Activated CD4-positive, alpha-beta memory T cell treated with anti-CD3 and anti-CD28 coated beads for 36 hours (primary cell): Measurements from ENCODE around the gene SRPRA. TPM values are rescaled to one million over a fixed set of nuclear protein-coding genes. Genes with fewer than 3 reads are reported as not detected.

Experiments
- CTCF ChIA-PET: fragments of 350-600 bp; sonication (Branson Sonifier 250); formaldehyde crosslinking; loops from one replicate; lab custom pipeline; 2021; ENCODE audit warnings: antibody characterized with exemption, inconsistent platforms; lab: Charles Lee
- POLR2A ChIA-PET: fragments of 350-600 bp; sonication (Branson Sonifier 250); formaldehyde crosslinking; loops from one replicate; lab custom pipeline; 2021; ENCODE audit warnings: antibody characterized with exemption; lab: Charles Lee
- DNase-seq: peaks from one replicate; pipeline ENCODE4 v3.0.0-alpha.2; 2020
- H3K27ac Mint-ChIP-seq: one replicate; pipeline ENCODE4 v1.8.0; 2021; ENCODE audit warnings: mixed read lengths
- H3K27me3 Mint-ChIP-seq: one replicate; pipeline ENCODE4 v1.8.0; 2021; ENCODE audit warnings: mixed read lengths
- H3K36me3 Mint-ChIP-seq: one replicate; pipeline ENCODE4 v1.8.0; 2021; ENCODE audit warnings: mixed read lengths
- H3K4me1 Mint-ChIP-seq: one replicate; pipeline ENCODE4 v1.8.0; 2021; ENCODE audit warnings: low read depth, mixed read lengths
- H3K4me3 Mint-ChIP-seq: one replicate; pipeline ENCODE4 v1.8.0; 2021; ENCODE audit warnings: mild to moderate bottlenecking, mixed read lengths
- H3K9me3 Mint-ChIP-seq: one replicate; pipeline ENCODE4 v1.8.0; 2021; ENCODE audit warnings: mixed read lengths
- intact Hi-C: fragments of 100-400 bp; cut with micrococcal nuclease; formaldehyde crosslinking; loops from one replicate; pipeline ENCODE4 v1.15.1; 2023
- total RNA-seq, 2 experiments: library from RNA; stranded (reverse); gene quantifications; one replicate each; pipeline ENCODE4 v1.2.3, GENCODE V29; 2021

The SRPRA gene
- total RNA-seq, 2 experiments from 2014 or later: 142 to 149 TPM

- Mint-ChIP-seq H3K4me3 (peak within 1 kb of the TSS; percentile 97), H3K27ac (peak within 1 kb of the TSS; percentile 91), H3K4me1 (peaks cover 39% of the 10 kb centered on the region), H3K36me3 (peaks cover under 1% of the 10 kb centered on the region), H3K9me3 (no peaks in the 10 kb centered on the region), H3K27me3 (no peaks in the 10 kb centered on the region)
- intact Hi-C loops: loop anchor here (1.0 to 2.0 kb wide), 3 partner anchors 14 to 72 kb away; partner anchors contain the start of genes FAM118B, FOXRED1, RPUSD4 and ST3GAL4
- DNase-seq: peak; percentile 73
- CTCF ChIA-PET: interaction anchor here (0.9 to 1.0 kb wide), 2 partner anchors 13 kb away, joined by 3 read pairs; no protein-coding TSS in a partner anchor
- POLR2A ChIA-PET: interaction anchor here (0.6 to 3.7 kb wide), 8 partner anchors 11 to 838 kb away, joined by 3 to 41 read pairs (median 4); partner anchors contain the start of genes DCPS, FOXRED1, SRPRA and ST3GAL4
Measured at GRCh38 chr11:126282736-126283591, 14.3 kb upstream of the SRPRA start, which contains the start of gene TIRAP. TSS of gene TIRAP (plus strand) at chr11:126283093. CDS start at chr11:126290895, 7,802 bp downstream.

- Mint-ChIP-seq H3K27me3 (no peaks in the 10 kb centered on the region), H3K4me1 (peaks cover 39% of the 10 kb centered on the region), H3K36me3 (peaks cover 7% of the 10 kb centered on the region), H3K4me3 (peak overlapping the region; percentile 82), H3K27ac (peak overlapping the region; percentile 81), H3K9me3 (no peaks in the 10 kb centered on the region)
- intact Hi-C loops: loop anchor here (2.0 kb wide), 1 partner anchor 72 kb away; the partner anchor contains the start of gene ST3GAL4
- peak; percentile 55 for DNase-seq
- CTCF ChIA-PET: interaction anchor here (1.0 kb wide), 1 partner anchor 13 kb away, joined by 3 read pairs; no protein-coding TSS in a partner anchor
- POLR2A ChIA-PET: interaction anchor here (0.6 to 3.7 kb wide), 4 partner anchors 11 to 837 kb away, joined by 3 to 41 read pairs (median 4); partner anchors contain the start of genes FOXRED1, SRPRA and ST3GAL4
Measured at GRCh38 chr11:126282361-126282735, 13.7 kb upstream of the SRPRA start.

GRCh38 chr11:126281666-126282175 lies 13.0 kb upstream of the SRPRA start:
- intact Hi-C loops: loop anchor here (2.0 kb wide), 1 partner anchor 73 kb away; the partner anchor contains the start of gene ST3GAL4
- POLR2A ChIA-PET: interaction anchor here (0.8 to 3.7 kb wide), 3 partner anchors 12 to 74 kb away, joined by 4 to 41 read pairs (median 4); partner anchors contain the start of genes FOXRED1, SRPRA and ST3GAL4
- no peaks in the 10 kb centered on the region for H3K9me3 Mint-ChIP-seq
- H3K4me1 Mint-ChIP-seq: peaks cover 37% of the 10 kb centered on the region
- H3K36me3 Mint-ChIP-seq: peaks cover 8% of the 10 kb centered on the region
- DNase-seq: no peak
- H3K4me3 Mint-ChIP-seq: peak overlapping the region; percentile 82
- peak overlapping the region; percentile 81 for H3K27ac Mint-ChIP-seq
- CTCF ChIA-PET: interaction anchor here (1.0 kb wide), 1 partner anchor 12 kb away, joined by 3 read pairs; no protein-coding TSS in a partner anchor
- H3K27me3 Mint-ChIP-seq: no peaks in the 10 kb centered on the region

- no peaks in the 10 kb centered on the region for H3K9me3 Mint-ChIP-seq
- CTCF ChIA-PET: no interaction called here
- POLR2A ChIA-PET: interaction anchor here (3.7 kb wide), 1 partner anchor 11 kb away, joined by 41 read pairs; the partner anchor contains the start of genes FOXRED1 and SRPRA
- no peak overlapping the region for H3K27ac Mint-ChIP-seq
- peak overlapping the region; percentile 82 for H3K4me3 Mint-ChIP-seq
- peaks cover 37% of the 10 kb centered on the region for H3K4me1 Mint-ChIP-seq
- DNase-seq: no peak
- intact Hi-C loops: no loop called here
- H3K36me3 Mint-ChIP-seq: peaks cover 11% of the 10 kb centered on the region
- H3K27me3 Mint-ChIP-seq: no peaks in the 10 kb centered on the region
Measured at GRCh38 chr11:126281245-126281644, 12.6 kb upstream of the SRPRA start.

GRCh38 chr11:126280595-126280994 lies 11.9 kb upstream of the SRPRA start:
- ChIA-PET CTCF (no interaction called here), POLR2A (interaction anchor here (3.7 kb wide), 1 partner anchor 11 kb away, joined by 41 read pairs; the partner anchor contains the start of genes FOXRED1 and SRPRA)
- Mint-ChIP-seq H3K4me3 (no peak overlapping the region), H3K36me3 (peaks cover 14% of the 10 kb centered on the region), H3K27me3 (no peaks in the 10 kb centered on the region), H3K9me3 (no peaks in the 10 kb centered on the region), H3K4me1 (peaks cover 37% of the 10 kb centered on the region), H3K27ac (peak overlapping the region; percentile 38)
- no peak for DNase-seq
- intact Hi-C loops: no loop called here

- H3K27ac Mint-ChIP-seq: no peak overlapping the region
- peaks cover 28% of the 10 kb centered on the region for H3K4me1 Mint-ChIP-seq
- no peak overlapping the region for H3K4me3 Mint-ChIP-seq
- ChIA-PET CTCF (no interaction called here), POLR2A (no interaction called here)
- peaks cover 23% of the 10 kb centered on the region for H3K36me3 Mint-ChIP-seq
- intact Hi-C loops: no loop called here
- H3K27me3 Mint-ChIP-seq: no peaks in the 10 kb centered on the region
- no peaks in the 10 kb centered on the region for H3K9me3 Mint-ChIP-seq
- no peak for DNase-seq
Measured at GRCh38 chr11:126279191-126279590, 10.5 kb upstream of the SRPRA start.

- Mint-ChIP-seq H3K27me3 (no peaks in the 10 kb centered on the region), H3K4me3 (no peak overlapping the region), H3K36me3 (peaks cover 33% of the 10 kb centered on the region), H3K4me1 (peaks cover 21% of the 10 kb centered on the region), H3K9me3 (no peaks in the 10 kb centered on the region), H3K27ac (no peak overlapping the region)
- POLR2A ChIA-PET: no interaction called here
- no peak for DNase-seq
- intact Hi-C loops: no loop called here
- CTCF ChIA-PET: no interaction called here
Measured at GRCh38 chr11:126277780-126278179, 9.1 kb upstream of the SRPRA start.

- no peak overlapping the region for H3K4me3 Mint-ChIP-seq
Measured at GRCh38 chr11:126277322-126277721, 8.6 kb upstream of the SRPRA start.

GRCh38 chr11:126268361-126268707 lies 361 bp downstream of the SRPRA start:
- H3K4me1 Mint-ChIP-seq: peaks cover 33% of the 10 kb centered on the region
- peaks cover 58% of the 10 kb centered on the region for H3K36me3 Mint-ChIP-seq
- peak overlapping the region; percentile 92 for H3K4me3 Mint-ChIP-seq
- H3K27me3 Mint-ChIP-seq: no peaks in the 10 kb centered on the region
- POLR2A ChIA-PET: interaction anchor here (1.0 to 6.4 kb wide), 4 partner anchors 14 to 380 kb away, joined by 4 to 41 read pairs (median 8); partner anchors contain the start of genes DCPS, FAM118B, HYLS1 and RPUSD4
- no peak for DNase-seq
- CTCF ChIA-PET: interaction anchor here (1.0 to 1.1 kb wide), 2 partner anchors 35 to 212 kb away, joined by 3 to 4 read pairs; partner anchors contain the start of gene DCPS
- H3K27ac Mint-ChIP-seq: peak overlapping the region; percentile 94
- intact Hi-C loops: loop anchor here (1.0 to 5.0 kb wide), 3 partner anchors 36 to 676 kb away; partner anchors contain the start of genes DCPS, FAM118B, RPUSD4 and STT3A
- H3K9me3 Mint-ChIP-seq: no peaks in the 10 kb centered on the region

More at GRCh38 chr11:126277322-126277721, 8.6 kb upstream of the SRPRA start:
- ChIA-PET CTCF (no interaction called here), POLR2A (no interaction called here)
- Mint-ChIP-seq H3K27me3 (no peaks in the 10 kb centered on the region), H3K36me3 (peaks cover 37% of the 10 kb centered on the region), H3K4me1 (peaks cover 17% of the 10 kb centered on the region), H3K27ac (no peak overlapping the region), H3K9me3 (no peaks in the 10 kb centered on the region)
- no peak for DNase-seq
- intact Hi-C loops: no loop called here

- CTCF ChIA-PET: no interaction called here
- POLR2A ChIA-PET: interaction anchor here (0.9 to 6.4 kb wide), 4 partner anchors 14 to 380 kb away, joined by 3 to 41 read pairs (median 6); partner anchors contain the start of genes DCPS, FAM118B, HYLS1 and RPUSD4
- Mint-ChIP-seq H3K4me3 (peak overlapping the region; percentile 92), H3K27ac (peak overlapping the region; percentile 94), H3K4me1 (peaks cover 33% of the 10 kb centered on the region), H3K27me3 (no peaks in the 10 kb centered on the region), H3K9me3 (no peaks in the 10 kb centered on the region), H3K36me3 (peaks cover 60% of the 10 kb centered on the region)
- intact Hi-C loops: loop anchor here (1.0 to 5.0 kb wide), 3 partner anchors 37 to 675 kb away; partner anchors contain the start of genes DCPS, FAM118B, RPUSD4 and STT3A
- DNase-seq: no peak
Measured at GRCh38 chr11:126267650-126268049, 1.0 kb downstream of the SRPRA start.

- CTCF ChIA-PET: no interaction called here
- Mint-ChIP-seq H3K27me3 (no peaks in the 10 kb centered on the region), H3K9me3 (no peaks in the 10 kb centered on the region), H3K4me3 (no peak overlapping the region), H3K4me1 (peaks cover 32% of the 10 kb centered on the region), H3K27ac (no peak overlapping the region), H3K36me3 (peaks cover 62% of the 10 kb centered on the region)
- POLR2A ChIA-PET: no interaction called here
- intact Hi-C loops: loop anchor here (5.0 kb wide), 1 partner anchor 674 kb away; the partner anchor contains the start of gene STT3A
- DNase-seq: no peak
Measured at GRCh38 chr11:126265811-126266210, 2.9 kb downstream of the SRPRA start.
